Measurements from ENCODE around the gene DCTN5. TPM values are rescaled to one million over a fixed set of nuclear protein-coding genes. Genes with fewer than 3 reads are reported as not detected.

Gene DCTN5
- total and polyA plus RNA-seq, 2 of the 13 experiments (the other 11 are each of a cell fraction or from before 2014, with no cell fraction given) = 105 to 207 TPM

DNA sequence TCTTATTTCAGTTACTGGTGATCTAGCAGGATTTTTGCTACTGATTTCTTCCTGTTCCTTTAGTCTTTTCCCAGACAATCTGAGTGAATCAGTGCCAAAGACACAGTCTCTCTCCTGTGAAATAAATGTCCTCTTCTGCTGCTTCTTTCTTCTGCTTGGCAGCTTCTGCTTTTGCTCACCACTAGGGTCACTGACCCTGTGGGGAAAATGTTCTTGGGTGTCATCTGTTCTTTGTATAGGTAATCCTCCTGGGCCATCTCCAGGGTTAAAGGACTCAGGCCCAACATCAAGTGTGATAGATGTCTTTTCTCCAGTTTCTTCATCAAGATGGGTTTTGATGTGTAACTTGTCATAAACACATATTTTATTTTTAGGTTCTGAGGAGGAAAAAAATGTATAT is 5.3 kb upstream of the DCTN5 start:
- Histone ChIP-seq H3K9ac (ENCODE audit: insufficient read depth, low read depth, low read length) (no peak overlapping the region), H3K4me2 (ENCODE audit: low read depth, low read length) (no peak overlapping the region), H3K79me2 (ENCODE audit: insufficient read depth, low read length) (peaks cover 27% of the 10 kb centered on the region), H3K9me3 (ENCODE audit: low read length) (no peaks in the 10 kb centered on the region), H2AFZ (ENCODE audit: low read length) (no peak overlapping the region), H3K36me3 (replicated peaks in 1 of 2; ENCODE audit: control insufficient read depth in 1 of 2, insufficient read depth in 2 of 2, low read length in 2 of 2) (peaks cover 21 to 43% of the 10 kb centered on the region in 2 experiments), H4K20me1 (ENCODE audit: insufficient read depth, low read length) (no peaks in the 10 kb centered on the region), H3K27ac (ENCODE audit: extremely low read length, insufficient read depth, low read length) (no peak overlapping the region), H3K4me1 (ENCODE audit: insufficient read depth, low read length) (peaks cover 16% of the 10 kb centered on the region), H3K27me3 (ENCODE audit: control insufficient read depth in 1 of 2, insufficient read depth in 2 of 2, low read length in 2 of 2) (no peaks in the 10 kb centered on the region; a peak in 1 of 5 replicates), H3K4me3 (replicated peaks in 1 of 3; ENCODE audit: insufficient read depth in 1 of 3, low read depth in 2 of 3, low read length in 3 of 3) (no peak overlapping the region)
- no TSS peak for BruUV-seq (replicated peaks)
- ATAC-seq (no peak), FAIRE-seq (no peak), DNase-seq (ENCODE audit: low spot score) (no peak)
- intact Hi-C loops (cut with micrococcal nuclease; ENCODE audit: unreplicated experiment) (no loop called here), in situ Hi-C loops (cut with HindIII; ENCODE audit: extremely low pct_ligation_motif_present, low pct_unique_long_range_greater_than_20kb) (no loop called here)
- CTCF ChIA-PET (ENCODE audit: low intra/inter-chr PET ratio, low total read pairs) = no interaction called here
- POLR2A ChIA-PET = no interaction called here
- TF ChIP-seq AKAP8 (CRISPR knock-in tag; IDR thresholded peaks at IDR 0.05) (no peak), MXD4 (CRISPR knock-in tag; IDR thresholded peaks at IDR 0.05) (no peak), TRIM24 (CRISPR knock-in tag; IDR thresholded peaks at IDR 0.05) (no peak), LCORL (IDR thresholded peaks at IDR 0.05) (no peak), LCORL (CRISPR knock-in tag; IDR thresholded peaks at IDR 0.05) (no peak), NR2F2 (IDR thresholded peaks at IDR 0.05; ENCODE audit: borderline replicate concordance, low read depth) (no peak), KAT7 (CRISPR knock-in tag; IDR thresholded peaks at IDR 0.05; ENCODE audit: borderline replicate concordance) (no peak), REPIN1 (CRISPR knock-in tag; IDR thresholded peaks at IDR 0.05; ENCODE audit: borderline replicate concordance, low read depth) (no peak), KLF9 (CRISPR knock-in tag; IDR thresholded peaks at IDR 0.05; ENCODE audit: low read depth) (no peak), EZH2 (conservative IDR thresholded peaks at IDR 0.05; ENCODE audit: low read depth, low read length) (no peak), ZNF383 (CRISPR knock-in tag; IDR thresholded peaks at IDR 0.05; ENCODE audit: borderline replicate concordance) (no peak)
- TF ChIP-seq, protein P1, sequence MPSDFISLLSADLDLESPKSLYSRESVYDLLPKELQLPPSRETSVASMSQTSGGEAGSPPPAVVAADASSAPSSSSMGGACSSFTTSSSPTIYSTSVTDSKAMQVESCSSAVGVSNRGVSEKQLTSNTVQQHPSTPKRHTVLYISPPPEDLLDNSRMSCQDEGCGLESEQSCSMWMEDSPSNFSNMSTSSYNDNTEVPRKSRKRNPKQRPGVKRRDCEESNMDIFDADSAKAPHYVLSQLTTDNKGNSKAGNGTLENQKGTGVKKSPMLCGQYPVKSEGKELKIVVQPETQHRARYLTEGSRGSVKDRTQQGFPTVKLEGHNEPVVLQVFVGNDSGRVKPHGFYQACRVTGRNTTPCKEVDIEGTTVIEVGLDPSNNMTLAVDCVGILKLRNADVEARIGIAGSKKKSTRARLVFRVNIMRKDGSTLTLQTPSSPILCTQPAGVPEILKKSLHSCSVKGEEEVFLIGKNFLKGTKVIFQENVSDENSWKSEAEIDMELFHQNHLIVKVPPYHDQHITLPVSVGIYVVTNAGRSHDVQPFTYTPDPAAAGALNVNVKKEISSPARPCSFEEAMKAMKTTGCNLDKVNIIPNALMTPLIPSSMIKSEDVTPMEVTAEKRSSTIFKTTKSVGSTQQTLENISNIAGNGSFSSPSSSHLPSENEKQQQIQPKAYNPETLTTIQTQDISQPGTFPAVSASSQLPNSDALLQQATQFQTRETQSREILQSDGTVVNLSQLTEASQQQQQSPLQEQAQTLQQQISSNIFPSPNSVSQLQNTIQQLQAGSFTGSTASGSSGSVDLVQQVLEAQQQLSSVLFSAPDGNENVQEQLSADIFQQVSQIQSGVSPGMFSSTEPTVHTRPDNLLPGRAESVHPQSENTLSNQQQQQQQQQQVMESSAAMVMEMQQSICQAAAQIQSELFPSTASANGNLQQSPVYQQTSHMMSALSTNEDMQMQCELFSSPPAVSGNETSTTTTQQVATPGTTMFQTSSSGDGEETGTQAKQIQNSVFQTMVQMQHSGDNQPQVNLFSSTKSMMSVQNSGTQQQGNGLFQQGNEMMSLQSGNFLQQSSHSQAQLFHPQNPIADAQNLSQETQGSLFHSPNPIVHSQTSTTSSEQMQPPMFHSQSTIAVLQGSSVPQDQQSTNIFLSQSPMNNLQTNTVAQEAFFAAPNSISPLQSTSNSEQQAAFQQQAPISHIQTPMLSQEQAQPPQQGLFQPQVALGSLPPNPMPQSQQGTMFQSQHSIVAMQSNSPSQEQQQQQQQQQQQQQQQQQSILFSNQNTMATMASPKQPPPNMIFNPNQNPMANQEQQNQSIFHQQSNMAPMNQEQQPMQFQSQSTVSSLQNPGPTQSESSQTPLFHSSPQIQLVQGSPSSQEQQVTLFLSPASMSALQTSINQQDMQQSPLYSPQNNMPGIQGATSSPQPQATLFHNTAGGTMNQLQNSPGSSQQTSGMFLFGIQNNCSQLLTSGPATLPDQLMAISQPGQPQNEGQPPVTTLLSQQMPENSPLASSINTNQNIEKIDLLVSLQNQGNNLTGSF (CRISPR knock-in tag; IDR thresholded peaks at IDR 0.05) = no peak
- TF ChIP-seq, protein P2, sequence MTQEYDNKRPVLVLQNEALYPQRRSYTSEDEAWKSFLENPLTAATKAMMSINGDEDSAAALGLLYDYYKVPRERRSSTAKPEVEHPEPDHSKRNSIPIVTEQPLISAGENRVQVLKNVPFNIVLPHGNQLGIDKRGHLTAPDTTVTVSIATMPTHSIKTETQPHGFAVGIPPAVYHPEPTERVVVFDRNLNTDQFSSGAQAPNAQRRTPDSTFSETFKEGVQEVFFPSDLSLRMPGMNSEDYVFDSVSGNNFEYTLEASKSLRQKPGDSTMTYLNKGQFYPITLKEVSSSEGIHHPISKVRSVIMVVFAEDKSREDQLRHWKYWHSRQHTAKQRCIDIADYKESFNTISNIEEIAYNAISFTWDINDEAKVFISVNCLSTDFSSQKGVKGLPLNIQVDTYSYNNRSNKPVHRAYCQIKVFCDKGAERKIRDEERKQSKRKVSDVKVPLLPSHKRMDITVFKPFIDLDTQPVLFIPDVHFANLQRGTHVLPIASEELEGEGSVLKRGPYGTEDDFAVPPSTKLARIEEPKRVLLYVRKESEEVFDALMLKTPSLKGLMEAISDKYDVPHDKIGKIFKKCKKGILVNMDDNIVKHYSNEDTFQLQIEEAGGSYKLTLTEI (CRISPR knock-in tag; conservative IDR thresholded peaks at IDR 0.05) = no peak
- TF ChIP-seq, protein P3, sequence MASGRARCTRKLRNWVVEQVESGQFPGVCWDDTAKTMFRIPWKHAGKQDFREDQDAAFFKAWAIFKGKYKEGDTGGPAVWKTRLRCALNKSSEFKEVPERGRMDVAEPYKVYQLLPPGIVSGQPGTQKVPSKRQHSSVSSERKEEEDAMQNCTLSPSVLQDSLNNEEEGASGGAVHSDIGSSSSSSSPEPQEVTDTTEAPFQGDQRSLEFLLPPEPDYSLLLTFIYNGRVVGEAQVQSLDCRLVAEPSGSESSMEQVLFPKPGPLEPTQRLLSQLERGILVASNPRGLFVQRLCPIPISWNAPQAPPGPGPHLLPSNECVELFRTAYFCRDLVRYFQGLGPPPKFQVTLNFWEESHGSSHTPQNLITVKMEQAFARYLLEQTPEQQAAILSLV (CRISPR knock-in tag; IDR thresholded peaks at IDR 0.05; ENCODE audit: borderline replicate concordance) = no peak
- TF ChIP-seq, protein P4, sequence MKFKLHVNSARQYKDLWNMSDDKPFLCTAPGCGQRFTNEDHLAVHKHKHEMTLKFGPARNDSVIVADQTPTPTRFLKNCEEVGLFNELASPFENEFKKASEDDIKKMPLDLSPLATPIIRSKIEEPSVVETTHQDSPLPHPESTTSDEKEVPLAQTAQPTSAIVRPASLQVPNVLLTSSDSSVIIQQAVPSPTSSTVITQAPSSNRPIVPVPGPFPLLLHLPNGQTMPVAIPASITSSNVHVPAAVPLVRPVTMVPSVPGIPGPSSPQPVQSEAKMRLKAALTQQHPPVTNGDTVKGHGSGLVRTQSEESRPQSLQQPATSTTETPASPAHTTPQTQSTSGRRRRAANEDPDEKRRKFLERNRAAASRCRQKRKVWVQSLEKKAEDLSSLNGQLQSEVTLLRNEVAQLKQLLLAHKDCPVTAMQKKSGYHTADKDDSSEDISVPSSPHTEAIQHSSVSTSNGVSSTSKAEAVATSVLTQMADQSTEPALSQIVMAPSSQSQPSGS (CRISPR knock-in tag; IDR thresholded peaks at IDR 0.05) = no peak
- TF ChIP-seq, protein P5, sequence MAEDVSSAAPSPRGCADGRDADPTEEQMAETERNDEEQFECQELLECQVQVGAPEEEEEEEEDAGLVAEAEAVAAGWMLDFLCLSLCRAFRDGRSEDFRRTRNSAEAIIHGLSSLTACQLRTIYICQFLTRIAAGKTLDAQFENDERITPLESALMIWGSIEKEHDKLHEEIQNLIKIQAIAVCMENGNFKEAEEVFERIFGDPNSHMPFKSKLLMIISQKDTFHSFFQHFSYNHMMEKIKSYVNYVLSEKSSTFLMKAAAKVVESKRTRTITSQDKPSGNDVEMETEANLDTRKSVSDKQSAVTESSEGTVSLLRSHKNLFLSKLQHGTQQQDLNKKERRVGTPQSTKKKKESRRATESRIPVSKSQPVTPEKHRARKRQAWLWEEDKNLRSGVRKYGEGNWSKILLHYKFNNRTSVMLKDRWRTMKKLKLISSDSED (CRISPR knock-in tag; IDR thresholded peaks at IDR 0.05) = no peak
